Fibroblast of villous mesenchyme (primary cell): ENCODE results near the gene BMAL1. TPM values are rescaled to one million over a fixed set of nuclear protein-coding genes. Genes with fewer than 3 reads are reported as not detected.
"Not testable (repeated sequence)": the region's sequence is repeated elsewhere in the genome, so short reads cannot be mapped to it uniquely, and the experiment has no call there.

Experiments used
- DNase-seq: peaks from one replicate; pipeline ENCODE4 v3.0.0-alpha.2; 2010; ENCODE audit warnings: low read depth
- H3K4me3 ChIP-seq: 2 replicates; pipeline ENCODE4 v1.5.1; 2011; ENCODE audit warnings: low read depth, mild to moderate bottlenecking, low read length
- total RNA-seq: library from RNA; depleted of rRNA; stranded (reverse); fragments of >200 nt; gene quantifications from 2 replicates; pipeline ENCODE4 v1.2.3, GENCODE V29; 2012
- TF ChIP-seq, protein P1 (sequence below): IDR thresholded peaks from 2 replicates; pipeline ENCODE4 v1.5.1; 2012; ENCODE audit warnings: low read depth, mild to moderate bottlenecking, low read length; ENCODE audit not compliant: insufficient read depth

The BMAL1 gene
- total RNA-seq, 1 donor = 10.4 TPM

GRCh38 chr11:13391217-13391616 is 113.6 kb downstream of the BMAL1 start:
- H3K4me3 ChIP-seq = no peak overlapping the region
- no peak for DNase-seq
- TF ChIP-seq, protein P1, sequence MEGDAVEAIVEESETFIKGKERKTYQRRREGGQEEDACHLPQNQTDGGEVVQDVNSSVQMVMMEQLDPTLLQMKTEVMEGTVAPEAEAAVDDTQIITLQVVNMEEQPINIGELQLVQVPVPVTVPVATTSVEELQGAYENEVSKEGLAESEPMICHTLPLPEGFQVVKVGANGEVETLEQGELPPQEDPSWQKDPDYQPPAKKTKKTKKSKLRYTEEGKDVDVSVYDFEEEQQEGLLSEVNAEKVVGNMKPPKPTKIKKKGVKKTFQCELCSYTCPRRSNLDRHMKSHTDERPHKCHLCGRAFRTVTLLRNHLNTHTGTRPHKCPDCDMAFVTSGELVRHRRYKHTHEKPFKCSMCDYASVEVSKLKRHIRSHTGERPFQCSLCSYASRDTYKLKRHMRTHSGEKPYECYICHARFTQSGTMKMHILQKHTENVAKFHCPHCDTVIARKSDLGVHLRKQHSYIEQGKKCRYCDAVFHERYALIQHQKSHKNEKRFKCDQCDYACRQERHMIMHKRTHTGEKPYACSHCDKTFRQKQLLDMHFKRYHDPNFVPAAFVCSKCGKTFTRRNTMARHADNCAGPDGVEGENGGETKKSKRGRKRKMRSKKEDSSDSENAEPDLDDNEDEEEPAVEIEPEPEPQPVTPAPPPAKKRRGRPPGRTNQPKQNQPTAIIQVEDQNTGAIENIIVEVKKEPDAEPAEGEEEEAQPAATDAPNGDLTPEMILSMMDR = no peak

- not testable (repeated sequence) for H3K4me3 ChIP-seq, DNase-seq
Measured at GRCh38 chr11:13398335-13398734, 120.7 kb downstream of the BMAL1 start.

- DNase-seq = no peak
- TF ChIP-seq, protein P1 = no peak
- no peak overlapping the region for H3K4me3 ChIP-seq
Measured at GRCh38 chr11:13405220-13405619, 127.6 kb downstream of the BMAL1 start.

- no peak overlapping the region for H3K4me3 ChIP-seq
- DNase-seq = no peak
- TF ChIP-seq, protein P1 = no peak
Measured at GRCh38 chr11:13415201-13415600, 137.6 kb downstream of the BMAL1 start.

DNA sequence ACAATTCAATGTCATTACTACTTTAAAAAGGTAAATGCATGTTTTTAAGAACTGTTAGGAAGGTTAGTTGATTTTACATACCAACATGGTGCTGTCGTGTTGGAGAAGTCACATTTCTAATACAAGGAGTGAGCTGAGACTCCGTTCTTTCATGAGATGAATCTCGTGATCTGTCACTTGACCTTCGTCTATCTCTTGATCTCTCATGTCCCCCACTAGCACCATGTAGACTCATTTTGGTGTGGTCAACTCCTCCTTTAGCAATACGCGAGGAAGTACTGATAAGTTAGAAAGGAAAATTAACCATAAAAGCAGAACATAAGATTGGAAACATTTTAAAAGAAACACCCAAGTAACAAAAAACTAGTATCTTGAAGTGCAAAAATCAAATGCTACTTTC is 144.0 kb downstream of the BMAL1 start:
- no peak overlapping the region for H3K4me3 ChIP-seq
- TF ChIP-seq, protein P1 = no peak
- DNase-seq = no peak

GRCh38 chr11:13423372-13423771 is 145.8 kb downstream of the BMAL1 start:
- DNase-seq = peak; percentile 11
- TF ChIP-seq, protein P1 = no peak
- H3K4me3 ChIP-seq = no peak overlapping the region

- H3K4me3 ChIP-seq = no peak overlapping the region
- TF ChIP-seq, protein P1 = no peak
- no peak for DNase-seq
Measured at GRCh38 chr11:13427440-13427839, 149.8 kb downstream of the BMAL1 start.
